ENCODE measurements around the gene IRF3.

- TF ChIP-seq, protein P1, sequence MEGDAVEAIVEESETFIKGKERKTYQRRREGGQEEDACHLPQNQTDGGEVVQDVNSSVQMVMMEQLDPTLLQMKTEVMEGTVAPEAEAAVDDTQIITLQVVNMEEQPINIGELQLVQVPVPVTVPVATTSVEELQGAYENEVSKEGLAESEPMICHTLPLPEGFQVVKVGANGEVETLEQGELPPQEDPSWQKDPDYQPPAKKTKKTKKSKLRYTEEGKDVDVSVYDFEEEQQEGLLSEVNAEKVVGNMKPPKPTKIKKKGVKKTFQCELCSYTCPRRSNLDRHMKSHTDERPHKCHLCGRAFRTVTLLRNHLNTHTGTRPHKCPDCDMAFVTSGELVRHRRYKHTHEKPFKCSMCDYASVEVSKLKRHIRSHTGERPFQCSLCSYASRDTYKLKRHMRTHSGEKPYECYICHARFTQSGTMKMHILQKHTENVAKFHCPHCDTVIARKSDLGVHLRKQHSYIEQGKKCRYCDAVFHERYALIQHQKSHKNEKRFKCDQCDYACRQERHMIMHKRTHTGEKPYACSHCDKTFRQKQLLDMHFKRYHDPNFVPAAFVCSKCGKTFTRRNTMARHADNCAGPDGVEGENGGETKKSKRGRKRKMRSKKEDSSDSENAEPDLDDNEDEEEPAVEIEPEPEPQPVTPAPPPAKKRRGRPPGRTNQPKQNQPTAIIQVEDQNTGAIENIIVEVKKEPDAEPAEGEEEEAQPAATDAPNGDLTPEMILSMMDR (IDR thresholded peaks at IDR 0.05) = no peak
- no peak for TF ChIP-seq POLR2A (IDR thresholded peaks at IDR 0.05)
Observed at GRCh38 chr19:49632576-49632975, 33.1 kb downstream of the IRF3 start.
